IMR-90 (cell line): Measurements from ENCODE around the gene DNAJC11. TPM values are rescaled to one million over a fixed set of nuclear protein-coding genes. Genes with fewer than 3 reads are reported as not detected.

ENCODE experiments used
- ATAC-seq: fragments of 200-7000 bp; cut with Tn5 transposase; 2 replicates; pipeline ENCODE4 v1.9.1; 2020; ENCODE audit warnings: low read depth, mild to moderate bottlenecking, moderate library complexity
- BruUV-seq: library from RNA; stranded (reverse); fragments of 400-500 nt; replicated peaks from 2 replicates; lab custom pipeline; 2021; lab: Mats Ljungman, UMichigan
- CTCF ChIA-PET: fragments of 300-600 bp; formaldehyde crosslinking; extraction: SDS; loops from one replicate; lab custom pipeline; 2021; ENCODE audit warnings: antibody characterized with exemption; lab: Yijun Ruan, JAX
- POLR2A ChIA-PET: fragments of 300-600 bp; sonication (Branson Sonifier 250); formaldehyde crosslinking; loops from one replicate; lab custom pipeline; 2022; ENCODE audit warnings: antibody characterized with exemption; ENCODE audit not compliant: unreplicated experiment; lab: Charles Lee
- DNase-seq: peaks from one replicate; pipeline ENCODE4 v3.0.0; 2013
- H2AFZ ChIP-seq: replicated peaks from 2 replicates; pipeline ENCODE3; 2013; ENCODE audit warnings: low read length, mild to moderate bottlenecking; ENCODE audit not compliant: poor library complexity
- H2AK5ac ChIP-seq: 2 replicates; pipeline ENCODE4 v1.6.1; 2013; ENCODE audit warnings: low read depth, low read length, inconsistent platforms
- H2AK9ac ChIP-seq: replicated peaks from 2 replicates; pipeline ENCODE3; 2013; ENCODE audit warnings: mild to moderate bottlenecking, low read depth, low read length, moderate library complexity; ENCODE audit not compliant: poor library complexity
- H2BK120ac ChIP-seq: 2 replicates; pipeline ENCODE4 v1.6.1; 2013; ENCODE audit warnings: low read depth, low read length, inconsistent platforms
- H2BK15ac ChIP-seq: 3 replicates; pipeline ENCODE4 v1.6.1; 2013; ENCODE audit warnings: low read depth, low read length, inconsistent platforms
- H2BK20ac ChIP-seq: 2 replicates; pipeline ENCODE4 v1.6.1; 2013; ENCODE audit warnings: low read depth, mild to moderate bottlenecking, inconsistent platforms, low read length, moderate library complexity
- H2BK5ac ChIP-seq: 2 replicates; pipeline ENCODE4 v1.6.1; 2013; ENCODE audit warnings: mild to moderate bottlenecking, low read depth, low read length, inconsistent platforms; ENCODE audit not compliant: poor library complexity, severe bottlenecking
- H3K14ac ChIP-seq: replicated peaks from 2 replicates; pipeline ENCODE4 v1.6.1; 2013; ENCODE audit warnings: low read depth, low read length, inconsistent platforms
- H3K18ac ChIP-seq: 2 replicates; pipeline ENCODE4 v1.6.1; 2013; ENCODE audit warnings: low read depth, low read length, control low read depth
- H3K23ac ChIP-seq: 2 replicates; pipeline ENCODE4 v1.6.1; 2013; ENCODE audit warnings: low read depth, low read length, inconsistent platforms
- H3K27ac ChIP-seq: 2 replicates; pipeline ENCODE4 v1.5.1; 2013; ENCODE audit warnings: mild to moderate bottlenecking, control low read depth, low read length; ENCODE audit not compliant: insufficient read depth
- H3K27me3 ChIP-seq: 2 replicates; pipeline ENCODE4 v1.6.1; 2013; ENCODE audit warnings: low read length; ENCODE audit not compliant: control insufficient read depth, insufficient read depth
- H3K36me3 ChIP-seq: 2 replicates; pipeline ENCODE4 v1.6.1; 2013; ENCODE audit warnings: low read length, mixed read lengths; ENCODE audit not compliant: control insufficient read depth, insufficient read depth
- H3K4ac ChIP-seq: 2 replicates; pipeline ENCODE4 v1.6.1; 2013; ENCODE audit warnings: low read depth, low read length, inconsistent platforms
- H3K4me1 ChIP-seq: 2 replicates; pipeline ENCODE4 v1.6.1; 2013; ENCODE audit warnings: low read length, mixed read lengths; ENCODE audit not compliant: control insufficient read depth, insufficient read depth
- H3K4me2 ChIP-seq: 2 replicates; pipeline ENCODE4 v1.6.1; 2013; ENCODE audit warnings: low read depth, mild to moderate bottlenecking, control low read depth, low read length, moderate library complexity
- H3K4me3 ChIP-seq: 2 replicates; pipeline ENCODE4 v1.5.1; 2013; ENCODE audit warnings: low read depth, mild to moderate bottlenecking, control low read depth, low read length, moderate library complexity; ENCODE audit not compliant: insufficient read depth
- H3K56ac ChIP-seq: 2 replicates; pipeline ENCODE4 v1.6.1; 2013; ENCODE audit warnings: low read length, inconsistent platforms; ENCODE audit not compliant: insufficient read depth; ENCODE audit errors: extremely low read depth
- H3K79me1 ChIP-seq, 2 experiments: 2 replicates each; pipeline ENCODE4 v1.6.1; 2013; ENCODE audit warnings: low read length in 2 of 2, inconsistent platforms in 1 of 2, low read depth in 1 of 2
- H3K9ac ChIP-seq: 2 replicates; pipeline ENCODE4 v1.6.1; 2013; ENCODE audit warnings: low read depth, low read length, control low read depth
- H3K9me1 ChIP-seq: 2 replicates; pipeline ENCODE4 v1.6.1; 2013; ENCODE audit warnings: low read length, inconsistent platforms; ENCODE audit not compliant: insufficient read depth
- H3K9me3 ChIP-seq: 2 replicates; pipeline ENCODE4 v1.6.1; 2013; ENCODE audit warnings: low read length; ENCODE audit not compliant: control insufficient read depth, insufficient read depth
- H4K20me1 ChIP-seq: 2 replicates; pipeline ENCODE4 v1.6.1; 2013; ENCODE audit warnings: low read length, inconsistent platforms; ENCODE audit not compliant: insufficient read depth
- H4K5ac ChIP-seq: 2 replicates; pipeline ENCODE4 v1.6.1; 2013; ENCODE audit warnings: mild to moderate bottlenecking, low read depth, low read length, control low read depth
- H4K8ac ChIP-seq, 2 experiments: 2 replicates each; pipeline ENCODE4 v1.6.1; 2013; ENCODE audit warnings: low read depth in 2 of 2, low read length in 2 of 2, control low read depth in 1 of 2, inconsistent platforms in 1 of 2
- H4K91ac ChIP-seq: 2 replicates; pipeline ENCODE4 v1.6.1; 2013; ENCODE audit warnings: low read depth, low read length, inconsistent platforms; ENCODE audit not compliant: insufficient read depth
- BHLHE40 ChIP-seq: fragments of 150-350 bp; IDR thresholded peaks from 2 replicates; pipeline ENCODE4 v1.6.1; 2016; ENCODE audit warnings: mild to moderate bottlenecking, low read depth, low read length
- CEBPB ChIP-seq: IDR thresholded peaks from 2 replicates; pipeline ENCODE4 v1.6.1; 2012; ENCODE audit warnings: low read depth, low read length, improper control_type of control experiment
- CHD1 ChIP-seq: IDR thresholded peaks from 2 replicates; pipeline ENCODE4 v1.6.1; 2012; ENCODE audit warnings: low read depth, low read length, improper control_type of control experiment
- FOS ChIP-seq: fragments of 150-350 bp; IDR thresholded peaks from 2 replicates; pipeline ENCODE4 v1.6.1; 2016; ENCODE audit warnings: low read depth, low read length
- MAFK ChIP-seq: IDR thresholded peaks from 2 replicates; pipeline ENCODE4 v1.6.1; 2012; ENCODE audit warnings: low read depth, low read length, improper control_type of control experiment
- MAZ ChIP-seq: IDR thresholded peaks from 2 replicates; pipeline ENCODE4 v1.6.1; 2012; ENCODE audit warnings: low read depth, mild to moderate bottlenecking, low read length, improper control_type of control experiment, moderate library complexity, borderline replicate concordance
- MXI1 ChIP-seq: IDR thresholded peaks from 2 replicates; pipeline ENCODE4 v1.6.1; 2012; ENCODE audit warnings: low read depth, mild to moderate bottlenecking, low read length, moderate library complexity, borderline replicate concordance
- NFE2L2 ChIP-seq: fragments of 150-350 bp; IDR thresholded peaks from 2 replicates; pipeline ENCODE4 v1.6.1; 2016; ENCODE audit warnings: low read depth, mild to moderate bottlenecking, low read length
- POLR2A ChIP-seq: IDR thresholded peaks from 2 replicates; pipeline ENCODE4 v1.6.1; 2012; ENCODE audit warnings: mild to moderate bottlenecking, low read depth, low read length
- RAD21 ChIP-seq: IDR thresholded peaks from 2 replicates; pipeline ENCODE4 v1.6.1; 2012; ENCODE audit warnings: low read length, improper control_type of control experiment
- RCOR1 ChIP-seq: IDR thresholded peaks from 2 replicates; pipeline ENCODE4 v1.6.1; 2012; ENCODE audit warnings: mild to moderate bottlenecking, low read length, improper control_type of control experiment; ENCODE audit not compliant: insufficient replicate concordance
- RFX5 ChIP-seq: IDR thresholded peaks from 2 replicates; pipeline ENCODE4 v1.8.0; 2012; ENCODE audit warnings: low read depth, mild to moderate bottlenecking, low read length, moderate library complexity
- SMC3 ChIP-seq: fragments of 150-350 bp; IDR thresholded peaks from 2 replicates; pipeline ENCODE4 v1.6.1; 2016; ENCODE audit warnings: low read depth, mild to moderate bottlenecking, antibody characterized with exemption, low read length, moderate library complexity
- WGBS, 2 experiments: methylation state at CpG; one replicate each; pipeline versions ENCODE4 v1.1.5 to v1.1.7; 2013; ENCODE audit warnings: missing lambda C conversion rate in 2 of 2; ENCODE audit not compliant: insufficient read length in 1 of 2; ENCODE audit errors: extremely low coverage in 2 of 2; 5-methylcytosine and 5-hydroxymethylcytosine counted together
- dilution Hi-C: fragments of 300-500 bp; cut with HindIII; formaldehyde crosslinking; loops from one replicate; pipeline ENCODE4 v1.14.3; 2018; ENCODE audit warnings: low sequenced_read_pairs; ENCODE audit not compliant: unreplicated experiment
- in situ Hi-C: fragments of 300-500 bp; cut with MboI; formaldehyde crosslinking; loops from 3 replicates; pipeline ENCODE4 v1.14.3; 2019; ENCODE audit warnings: low sequenced_read_pairs, inconsistent platforms, mixed read lengths
- intact Hi-C: fragments of 100-400 bp; cut with micrococcal nuclease; formaldehyde crosslinking; loops from 2 replicates; pipeline ENCODE4 v1.10.0; 2022
- polyA plus RNA-seq, 3 experiments: library from polyadenylated mRNA; depleted of rRNA; stranded (reverse); fragments of >200 nt; gene quantifications; 2 replicates each; pipeline ENCODE4 v1.2.3, GENCODE V29; 2012; ENCODE audit warnings: low replicate concordance in 1 of 3
- total RNA-seq: library from RNA; depleted of rRNA; stranded (reverse); fragments of >200 nt; gene quantifications from 2 replicates; pipeline ENCODE4 v1.2.3, GENCODE V29; 2012
- TF ChIP-seq, protein P1 (sequence below): conservative IDR thresholded peaks from 2 replicates; pipeline ENCODE4 v1.5.1; 2012; ENCODE audit warnings: mild to moderate bottlenecking, low read depth, low read length, improper control_type of control experiment
- TF ChIP-seq, protein P2 (sequence below): fragments of 150-350 bp; IDR thresholded peaks from 2 replicates; pipeline ENCODE4 v1.6.1; 2016; ENCODE audit warnings: low read depth, mild to moderate bottlenecking, low read length, moderate library complexity, borderline replicate concordance
- TF ChIP-seq, protein P3 (sequence below): fragments of 150-350 bp; IDR thresholded peaks from 2 replicates; pipeline ENCODE4 v1.6.1; 2017; ENCODE audit warnings: mild to moderate bottlenecking, antibody characterized with exemption, low read length, low read depth

Gene DNAJC11
- total and polyA plus RNA-seq, 2 of the 4 experiments (the other 2 are of a cell fraction): 38.7 to 48.5 TPM

DNA sequence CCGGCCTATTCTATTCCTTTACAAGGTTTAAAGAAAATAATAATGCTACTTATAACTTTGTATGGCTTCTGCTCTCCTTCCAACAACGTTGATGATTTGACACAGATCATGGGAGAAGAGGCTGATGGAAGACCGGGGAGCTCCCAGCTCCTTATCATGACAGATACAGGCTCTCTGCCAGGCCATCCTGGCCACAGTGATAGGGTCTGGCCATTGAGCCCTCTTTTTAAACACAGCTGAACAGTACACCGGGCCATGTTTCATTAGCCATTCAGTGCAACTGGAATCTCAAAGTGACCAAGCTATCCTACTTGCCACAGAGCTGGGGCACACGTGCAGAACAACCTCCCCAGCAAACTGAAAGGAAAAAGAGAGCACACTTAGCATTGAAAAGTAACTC lies 34.9 kb downstream of the DNAJC11 start:
- WGBS, 2 experiments: 100% methylated on average over 2 of the region's 5 CpGs; no CpG with 5 or more reads in 1 of the 2 experiments
- Histone ChIP-seq H2AK5ac (no peak overlapping the region), H3K4ac (no peak overlapping the region), H3K4me3 (no peak overlapping the region), H3K23ac (no peak overlapping the region), H4K20me1 (no peaks in the 10 kb centered on the region), H3K27me3 (no peaks in the 10 kb centered on the region), H3K27ac (no peak overlapping the region), H2AK9ac (peak overlapping the region; percentile 78), H3K9me3 (no peaks in the 10 kb centered on the region), H3K14ac (no peak overlapping the region), H4K91ac (no peak overlapping the region), H3K56ac (no peak overlapping the region), H2BK20ac (no peak overlapping the region), H2BK5ac (no peak overlapping the region), H4K5ac (no peak overlapping the region), H4K8ac (no peak overlapping the region), H3K9me1 (peaks cover 5% of the 10 kb centered on the region), H2BK15ac (no peak overlapping the region), H3K18ac (no peak overlapping the region), H3K9ac (no peak overlapping the region), H2AFZ (no peak overlapping the region), H3K36me3 (peaks cover 25% of the 10 kb centered on the region), H3K4me2 (no peak overlapping the region), H2BK120ac (no peak overlapping the region), H3K4me1 (no peaks in the 10 kb centered on the region), H3K79me1 (peaks cover 13 to 18% of the 10 kb centered on the region in 2 experiments)
- ChIA-PET CTCF (no interaction called here), POLR2A (no interaction called here)
- TF ChIP-seq, protein P1, sequence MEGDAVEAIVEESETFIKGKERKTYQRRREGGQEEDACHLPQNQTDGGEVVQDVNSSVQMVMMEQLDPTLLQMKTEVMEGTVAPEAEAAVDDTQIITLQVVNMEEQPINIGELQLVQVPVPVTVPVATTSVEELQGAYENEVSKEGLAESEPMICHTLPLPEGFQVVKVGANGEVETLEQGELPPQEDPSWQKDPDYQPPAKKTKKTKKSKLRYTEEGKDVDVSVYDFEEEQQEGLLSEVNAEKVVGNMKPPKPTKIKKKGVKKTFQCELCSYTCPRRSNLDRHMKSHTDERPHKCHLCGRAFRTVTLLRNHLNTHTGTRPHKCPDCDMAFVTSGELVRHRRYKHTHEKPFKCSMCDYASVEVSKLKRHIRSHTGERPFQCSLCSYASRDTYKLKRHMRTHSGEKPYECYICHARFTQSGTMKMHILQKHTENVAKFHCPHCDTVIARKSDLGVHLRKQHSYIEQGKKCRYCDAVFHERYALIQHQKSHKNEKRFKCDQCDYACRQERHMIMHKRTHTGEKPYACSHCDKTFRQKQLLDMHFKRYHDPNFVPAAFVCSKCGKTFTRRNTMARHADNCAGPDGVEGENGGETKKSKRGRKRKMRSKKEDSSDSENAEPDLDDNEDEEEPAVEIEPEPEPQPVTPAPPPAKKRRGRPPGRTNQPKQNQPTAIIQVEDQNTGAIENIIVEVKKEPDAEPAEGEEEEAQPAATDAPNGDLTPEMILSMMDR: no peak
- TF ChIP-seq, protein P2, sequence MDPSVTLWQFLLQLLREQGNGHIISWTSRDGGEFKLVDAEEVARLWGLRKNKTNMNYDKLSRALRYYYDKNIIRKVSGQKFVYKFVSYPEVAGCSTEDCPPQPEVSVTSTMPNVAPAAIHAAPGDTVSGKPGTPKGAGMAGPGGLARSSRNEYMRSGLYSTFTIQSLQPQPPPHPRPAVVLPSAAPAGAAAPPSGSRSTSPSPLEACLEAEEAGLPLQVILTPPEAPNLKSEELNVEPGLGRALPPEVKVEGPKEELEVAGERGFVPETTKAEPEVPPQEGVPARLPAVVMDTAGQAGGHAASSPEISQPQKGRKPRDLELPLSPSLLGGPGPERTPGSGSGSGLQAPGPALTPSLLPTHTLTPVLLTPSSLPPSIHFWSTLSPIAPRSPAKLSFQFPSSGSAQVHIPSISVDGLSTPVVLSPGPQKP: no peak
- TF ChIP-seq MXI1 (no peak), CHD1 (no peak), MAFK (no peak), BHLHE40 (no peak), NFE2L2 (no peak), POLR2A (no peak), RFX5 (no peak), SMC3 (no peak), RCOR1 (no peak), RAD21 (no peak), FOS (no peak), CEBPB (no peak), MAZ (no peak)
- TF ChIP-seq, protein P3, sequence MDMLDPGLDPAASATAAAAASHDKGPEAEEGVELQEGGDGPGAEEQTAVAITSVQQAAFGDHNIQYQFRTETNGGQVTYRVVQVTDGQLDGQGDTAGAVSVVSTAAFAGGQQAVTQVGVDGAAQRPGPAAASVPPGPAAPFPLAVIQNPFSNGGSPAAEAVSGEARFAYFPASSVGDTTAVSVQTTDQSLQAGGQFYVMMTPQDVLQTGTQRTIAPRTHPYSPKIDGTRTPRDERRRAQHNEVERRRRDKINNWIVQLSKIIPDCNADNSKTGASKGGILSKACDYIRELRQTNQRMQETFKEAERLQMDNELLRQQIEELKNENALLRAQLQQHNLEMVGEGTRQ: no peak
- dilution Hi-C loops (no loop called here), in situ Hi-C loops (no loop called here), intact Hi-C loops (no loop called here)
- ATAC-seq (no peak), DNase-seq (no peak)
- BruUV-seq: no TSS peak
